Mucosa of descending colon (tissue), 3 donors: ENCODE results near the gene METAP1D. TPM values are rescaled to one million over a fixed set of nuclear protein-coding genes. Genes with fewer than 3 reads are reported as not detected.
A peak's percentile ranks its signal among the peaks of the same experiment; 100 is the strongest.

Experiments
- ATAC-seq: fragments of 200-7000 bp; cut with Tn5 transposase; one replicate; pipeline ENCODE4 v1.9.1; 2020; ENCODE audit warnings: mild to moderate bottlenecking, moderate library complexity
- DNase-seq, 3 donors: peaks; one replicate each; pipeline ENCODE4 v3.0.0-alpha.2; 2020
- H3K36me3 ChIP-seq: fragments of 200-600 bp; one replicate; pipeline ENCODE4 v1.8.0; 2021; ENCODE audit warnings: low read depth, mild to moderate bottlenecking
- H3K4me1 ChIP-seq: fragments of 200-600 bp; one replicate; pipeline ENCODE4 v1.8.0; 2021; ENCODE audit warnings: low read depth, mild to moderate bottlenecking
- H3K4me3 ChIP-seq: fragments of 200-600 bp; one replicate; pipeline ENCODE4 v1.8.0; 2021; ENCODE audit warnings: mild to moderate bottlenecking
- H3K9me3 ChIP-seq: fragments of 200-600 bp; one replicate; pipeline ENCODE4 v1.8.0; 2021; ENCODE audit warnings: mild to moderate bottlenecking
- intact Hi-C, 2 donors: fragments of 100-400 bp; cut with DNase I in 1 of 2; cut with micrococcal nuclease in 1 of 2; formaldehyde crosslinking; loops; one replicate each; pipeline versions ENCODE4 v1.11.0 to v1.11.1; 2022; cut with DNase I, micrococcal nuclease
- long read RNA-seq, 2 donors: library from polyadenylated mRNA; unstranded; transcript quantifications; one replicate each; pipeline ENCODE4 v2.0.0, GENCODE V29; 2019 to 2021
- total RNA-seq, 3 donors: library from RNA; stranded (reverse); fragmentation: NEBNext Ultra II Directional in 2 of 3; extraction: Animal tissue kit (Norgen Biotek cat#: 25700) in 2 of 3; gene quantifications; one replicate each; pipeline versions ENCODE4 v1.2.1 to v1.2.4, GENCODE V29; 2021 to 2023
- TF ChIP-seq, protein P1 (sequence below): fragments of 200-600 bp; IDR thresholded peaks from one replicate; pipeline ENCODE4 v1.8.0; 2022; ENCODE audit warnings: antibody characterized with exemption, mild to moderate bottlenecking
- donor health status: DM: no; HTN: no; CAD: no; lungs with moderate emphysema.
- donor health status: DM: no; HTN: no; CAD: no.
- donor health status: DM: no; HTN: yes; CAD: no.

Gene METAP1D
- total RNA-seq: 10 to 100 TPM in 1 of 3 donors, 1 to 10 TPM in 2; 5.5 to 10.4 (median 6.7) TPM
- long read RNA-seq, donor 1, partial matches to known transcripts: 1 of 2 reads
- long read RNA-seq, donor 1, other reads (novel, unspliced or antisense): 0 of 2 reads
- long read RNA-seq, donor 2, partial matches to known transcripts: 1 of 5 reads
- long read RNA-seq, donor 2, other reads (novel, unspliced or antisense): 1 of 5 reads

DNA sequence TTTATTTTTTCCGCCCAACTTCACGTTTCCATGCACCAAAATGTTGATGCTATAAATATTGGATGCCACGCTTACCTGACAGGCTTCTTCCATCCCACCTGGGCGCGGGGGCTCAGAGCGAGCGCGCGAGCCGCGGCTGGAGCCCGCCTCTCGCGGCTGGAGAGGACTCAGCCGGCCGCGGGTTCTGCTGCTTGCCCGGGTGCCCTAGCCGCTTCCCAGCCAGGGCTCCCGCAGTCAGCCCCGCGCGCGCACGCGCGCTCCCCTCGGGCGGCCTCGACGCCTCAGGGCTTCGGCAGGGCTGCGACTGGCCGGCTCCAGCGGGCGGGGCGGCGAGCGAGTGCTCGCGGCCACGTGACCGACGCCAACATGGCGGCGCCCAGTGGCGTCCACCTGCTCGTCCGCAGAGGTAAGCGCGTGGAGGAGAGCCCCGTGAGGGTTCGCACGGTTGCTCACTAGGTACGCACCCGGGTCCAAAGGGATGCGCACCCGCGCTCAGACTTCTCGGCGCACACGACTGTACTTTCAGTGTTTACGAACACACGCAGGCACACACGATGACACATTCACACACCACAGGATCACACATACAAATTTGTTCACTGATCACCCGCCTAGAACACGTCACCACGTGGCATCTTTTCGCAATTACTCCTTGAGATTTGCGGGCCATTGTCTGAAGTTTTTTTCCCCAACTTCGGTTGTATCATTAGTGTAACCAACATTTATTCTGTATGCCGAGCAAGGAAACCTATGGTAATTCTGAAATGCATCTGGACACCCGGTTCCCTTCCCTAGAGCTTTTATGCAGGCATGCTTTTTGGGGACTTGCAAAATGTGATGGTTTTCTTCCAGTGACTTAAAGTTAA lies at the start of gene METAP1D:
TSS of gene METAP1D (plus strand) at position 350 of the 866 bp plus-strand sequence. CDS start at position 367, 17 bp downstream.
- DNase-seq (peak; percentile 90 to 95 (median 92)), ATAC-seq (peak; percentile 100)
- Histone ChIP-seq H3K36me3 (no peaks in the 10 kb centered on the region), H3K4me1 (peaks cover 10% of the 10 kb centered on the region), H3K4me3 (peak within 1 kb of the TSS; percentile 37), H3K9me3 (no peaks in the 10 kb centered on the region)
- intact Hi-C loops: no loop called here
- TF ChIP-seq, protein P1, sequence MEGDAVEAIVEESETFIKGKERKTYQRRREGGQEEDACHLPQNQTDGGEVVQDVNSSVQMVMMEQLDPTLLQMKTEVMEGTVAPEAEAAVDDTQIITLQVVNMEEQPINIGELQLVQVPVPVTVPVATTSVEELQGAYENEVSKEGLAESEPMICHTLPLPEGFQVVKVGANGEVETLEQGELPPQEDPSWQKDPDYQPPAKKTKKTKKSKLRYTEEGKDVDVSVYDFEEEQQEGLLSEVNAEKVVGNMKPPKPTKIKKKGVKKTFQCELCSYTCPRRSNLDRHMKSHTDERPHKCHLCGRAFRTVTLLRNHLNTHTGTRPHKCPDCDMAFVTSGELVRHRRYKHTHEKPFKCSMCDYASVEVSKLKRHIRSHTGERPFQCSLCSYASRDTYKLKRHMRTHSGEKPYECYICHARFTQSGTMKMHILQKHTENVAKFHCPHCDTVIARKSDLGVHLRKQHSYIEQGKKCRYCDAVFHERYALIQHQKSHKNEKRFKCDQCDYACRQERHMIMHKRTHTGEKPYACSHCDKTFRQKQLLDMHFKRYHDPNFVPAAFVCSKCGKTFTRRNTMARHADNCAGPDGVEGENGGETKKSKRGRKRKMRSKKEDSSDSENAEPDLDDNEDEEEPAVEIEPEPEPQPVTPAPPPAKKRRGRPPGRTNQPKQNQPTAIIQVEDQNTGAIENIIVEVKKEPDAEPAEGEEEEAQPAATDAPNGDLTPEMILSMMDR: no peak

DNA sequence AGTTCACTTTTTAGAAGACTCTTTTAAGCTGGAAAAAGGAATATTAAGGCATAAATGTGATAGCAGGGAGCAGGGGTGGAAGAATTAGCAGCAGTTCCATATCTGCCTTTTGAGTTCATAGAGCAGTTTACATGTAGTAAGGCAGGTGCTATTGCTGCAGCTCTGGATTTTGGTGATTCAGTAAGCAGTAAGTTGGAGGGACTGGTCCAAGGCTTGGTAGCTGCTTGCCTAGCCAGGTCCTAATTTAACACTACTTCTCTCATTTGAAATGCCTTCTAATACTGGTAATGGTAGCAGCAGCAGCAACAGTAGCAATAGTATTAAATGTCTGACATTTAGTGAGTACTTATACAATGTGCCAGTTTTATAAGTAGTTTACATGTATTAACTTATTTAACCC lies 47.5 kb upstream of the METAP1D start:
- ATAC-seq (no peak), DNase-seq (no peak)
- H3K4me1 ChIP-seq: no peaks in the 10 kb centered on the region
- intact Hi-C loops: no loop called here
- TF ChIP-seq, protein P1: no peak
- no peak overlapping the region for H3K4me3 ChIP-seq
- no peaks in the 10 kb centered on the region for H3K36me3 ChIP-seq
- H3K9me3 ChIP-seq: no peaks in the 10 kb centered on the region

DNA sequence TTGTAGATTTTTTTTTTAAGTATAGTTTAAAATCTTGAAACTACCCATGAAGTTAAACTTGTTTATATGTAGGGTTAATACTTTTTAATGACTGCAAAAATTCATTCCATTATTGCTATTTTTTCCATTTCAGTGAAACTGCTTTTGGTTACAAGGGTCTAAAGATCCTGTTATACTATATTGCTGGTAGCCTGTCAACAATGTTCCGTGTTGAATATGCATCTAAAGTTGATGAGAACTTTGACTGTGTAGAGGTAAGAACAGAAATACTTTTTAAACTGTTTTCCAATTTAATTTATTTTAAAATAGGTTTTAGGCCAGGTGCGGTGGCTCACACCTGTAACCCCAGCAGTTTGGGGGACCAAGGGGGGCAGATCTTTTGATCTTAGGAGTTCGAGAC lies 47.0 kb upstream of the METAP1D start:
- Histone ChIP-seq H3K4me1 (no peaks in the 10 kb centered on the region), H3K4me3 (no peak overlapping the region), H3K36me3 (no peaks in the 10 kb centered on the region), H3K9me3 (no peaks in the 10 kb centered on the region)
- ATAC-seq (no peak), DNase-seq (no peak)
- TF ChIP-seq, protein P1: no peak
- intact Hi-C loops: no loop called here

DNA sequence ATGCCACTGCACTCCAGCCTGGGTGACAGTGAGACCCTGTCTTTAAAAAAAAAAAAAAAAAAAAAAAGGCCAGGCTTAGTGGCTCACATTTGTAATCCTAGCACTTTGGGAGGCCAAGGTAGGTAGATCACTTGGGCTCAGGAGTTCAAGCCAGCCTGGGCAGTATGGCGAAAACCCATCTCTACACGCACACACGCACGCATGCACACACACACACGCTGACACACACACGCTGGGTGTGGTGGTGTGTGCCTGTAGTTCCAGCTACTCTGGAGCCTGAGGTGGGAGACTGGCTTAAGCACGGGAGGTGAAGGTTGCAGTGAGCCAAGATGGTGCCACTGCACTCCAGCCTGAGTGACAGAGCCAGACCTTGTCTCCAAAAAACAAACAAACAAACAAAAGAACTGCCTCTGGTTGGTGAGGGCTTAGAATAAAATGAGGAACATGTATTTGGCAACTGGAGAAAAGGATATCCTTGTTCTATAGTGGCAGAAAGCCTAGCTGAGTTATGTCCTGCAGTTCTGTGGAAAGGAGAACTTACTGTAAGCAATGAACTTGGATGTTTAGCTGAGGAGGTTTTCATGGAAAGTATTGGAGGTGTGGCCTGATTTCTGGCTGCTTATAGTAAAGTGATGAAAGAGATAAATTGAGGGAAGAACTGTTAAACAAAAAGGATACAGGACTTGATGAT lies 43.5 kb upstream of the METAP1D start:
- intact Hi-C loops: no loop called here
- ATAC-seq: peak; percentile 44

DNA sequence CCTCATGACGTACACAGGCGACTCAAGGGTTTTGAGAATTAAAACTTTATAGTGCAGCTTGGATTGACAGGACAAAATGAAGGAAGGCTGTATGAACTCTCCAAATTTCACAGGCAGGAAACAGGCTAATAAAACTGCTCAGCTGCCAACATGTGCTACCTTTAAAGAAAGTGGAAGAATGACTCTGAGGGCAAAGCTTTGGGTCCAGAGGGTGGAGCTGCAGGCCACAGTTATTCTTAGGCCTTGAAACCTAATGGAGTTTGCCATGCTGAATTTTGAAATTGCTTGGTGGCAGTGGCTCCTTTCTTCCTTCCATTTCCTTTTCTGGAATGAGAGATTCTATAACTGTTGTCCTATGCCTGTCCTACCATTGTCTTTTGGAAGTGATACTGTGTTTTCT lies 42.7 kb upstream of the METAP1D start:
- ATAC-seq: peak; percentile 43
- intact Hi-C loops: no loop called here
- Histone ChIP-seq H3K4me3 (no peak overlapping the region), H3K4me1 (no peaks in the 10 kb centered on the region), H3K9me3 (no peaks in the 10 kb centered on the region), H3K36me3 (no peaks in the 10 kb centered on the region)
- peak in 1 of 3 donors; percentile 11 for DNase-seq
- TF ChIP-seq, protein P1: no peak

More for the DNA sequence above, 43.5 kb upstream of the METAP1D start:
- no peak overlapping the region for H3K4me3 ChIP-seq
- H3K4me1 ChIP-seq: no peaks in the 10 kb centered on the region
- TF ChIP-seq, protein P1: no peak
- no peak for DNase-seq
- no peaks in the 10 kb centered on the region for H3K9me3 ChIP-seq
- no peaks in the 10 kb centered on the region for H3K36me3 ChIP-seq
